NK-92 treated with Interleukin-12 subunit alpha and Interleukin-12 subunit beta, amount 100 ng/mL, for 24 hours (cell line): ENCODE data around the gene SERAC1.
"Not testable (repeated sequence)": the region's sequence is repeated elsewhere in the genome, so short reads cannot be mapped to it uniquely, and the experiment has no call there.

Experiments used
- DNase-seq: peaks from one replicate; lab custom pipeline; 2025; lab: John Stamatoyannopoulos, UW

SERAC1 gene

DNA sequence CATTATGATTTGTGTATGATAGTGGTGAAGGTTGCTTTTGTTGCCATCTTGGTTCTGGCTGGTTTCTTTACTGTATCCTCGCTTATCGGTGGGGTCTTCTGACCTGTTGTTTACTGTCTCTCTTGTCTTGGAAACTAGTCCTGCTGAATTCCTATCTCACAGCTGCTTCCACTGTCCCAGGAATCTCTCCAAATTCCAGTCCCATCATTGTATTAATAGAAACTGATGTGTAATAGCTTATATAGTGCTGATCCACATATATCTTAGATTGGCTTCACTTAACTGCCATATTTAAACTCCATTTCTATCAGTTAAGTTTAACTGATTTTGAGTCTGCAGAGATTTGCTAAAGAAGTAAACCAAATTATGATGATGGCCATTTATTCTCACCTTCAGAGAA is 6.0 kb upstream of the SERAC1 start:
- no peak for DNase-seq

- no peak for DNase-seq
Observed at GRCh38 chr6:158172001-158172400, 3.9 kb upstream of the SERAC1 start.

DNA sequence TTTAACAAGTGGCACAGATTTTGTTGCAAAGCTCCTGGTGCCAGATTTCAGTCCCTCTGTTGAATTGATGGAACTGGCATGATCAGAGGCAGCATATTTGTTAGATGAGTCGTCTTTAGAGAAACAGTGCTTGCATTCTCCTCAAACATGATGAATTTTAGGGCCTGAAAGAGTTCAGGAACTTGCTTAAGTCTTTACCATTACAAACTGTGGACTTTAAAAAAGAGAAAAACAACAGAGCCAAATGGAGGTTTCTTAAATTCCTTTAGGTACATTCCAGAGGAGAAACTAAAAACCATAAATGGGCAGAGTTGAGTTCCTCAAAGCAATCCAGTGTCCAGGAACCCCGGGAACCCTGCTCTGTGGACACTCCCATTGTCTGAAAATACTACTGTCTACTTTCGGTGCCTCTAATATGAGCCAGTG is 2.6 kb upstream of the SERAC1 start:
- no peak for DNase-seq

DNA sequence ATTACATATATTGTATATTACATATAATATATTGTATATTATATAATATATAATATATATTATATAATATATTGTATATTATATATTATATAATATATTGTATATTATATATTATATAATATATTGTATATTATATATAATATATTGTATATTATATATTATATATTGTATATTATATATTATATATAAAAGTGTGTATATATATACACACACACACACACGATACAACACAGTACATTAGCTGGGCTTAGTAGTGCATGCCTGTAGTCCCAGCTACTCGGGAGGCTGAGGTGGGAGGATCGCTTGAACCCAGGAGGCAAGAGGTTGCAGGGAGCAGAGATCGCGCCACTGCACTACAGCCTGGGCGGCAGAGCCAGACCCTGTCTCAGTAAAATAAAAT is 1.6 kb upstream of the SERAC1 start:
- not testable (repeated sequence) for DNase-seq

DNA sequence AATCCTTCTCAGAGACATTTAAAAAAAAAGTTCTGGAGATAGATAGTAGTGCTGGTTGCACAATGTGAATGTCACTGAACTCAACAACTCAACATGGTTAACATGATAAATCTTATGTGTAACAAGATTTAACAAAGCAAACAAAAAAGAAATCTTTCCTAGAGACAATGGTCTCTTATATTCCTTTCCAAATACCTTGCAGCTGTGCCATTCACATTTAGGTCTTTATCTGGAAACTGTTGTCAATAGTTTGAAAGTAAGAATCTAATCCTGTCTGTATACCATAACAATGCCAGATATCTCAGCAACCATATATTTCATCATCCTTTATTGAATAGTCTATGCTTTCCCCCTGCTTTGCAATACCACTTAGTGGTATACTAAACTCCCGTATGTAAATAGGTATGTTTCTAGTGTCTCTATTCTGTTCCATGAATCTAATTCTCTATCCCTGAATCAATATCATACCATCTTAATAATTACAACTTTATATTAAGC is 2.1 kb downstream of the SERAC1 start:
- no peak for DNase-seq

GRCh38 chr6:158164579-158165170 is 3.4 kb downstream of the SERAC1 start:
- no peak for DNase-seq

- DNase-seq = no peak
Observed at GRCh38 chr6:158161566-158162254, 6.4 kb downstream of the SERAC1 start.

GRCh38 chr6:158160932-158161539 is 7.0 kb downstream of the SERAC1 start:
- DNase-seq = no peak

DNA sequence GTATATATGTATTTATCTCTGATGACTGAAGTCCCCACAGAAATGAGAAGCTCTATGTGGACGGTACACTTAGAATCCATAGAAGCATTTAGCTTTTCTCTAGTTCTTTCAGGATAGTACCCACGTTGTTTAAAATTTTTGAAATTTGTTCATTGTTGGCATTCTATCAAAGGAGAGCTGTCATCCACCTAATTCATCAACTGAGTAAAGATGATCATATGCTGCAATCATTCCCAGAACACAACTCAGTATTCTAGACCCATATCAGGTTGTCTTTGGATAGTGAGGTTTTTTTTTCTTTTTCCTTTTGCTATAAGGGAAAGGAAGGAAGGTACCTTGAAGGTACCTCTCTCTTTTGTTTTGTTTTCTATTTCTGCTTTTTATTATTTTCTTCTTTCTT is 9.3 kb downstream of the SERAC1 start:
- no peak for DNase-seq

- DNase-seq = no peak
Observed at GRCh38 chr6:158158123-158158522, 9.9 kb downstream of the SERAC1 start.

GRCh38 chr6:158157064-158157764 is 10.8 kb downstream of the SERAC1 start:
- DNase-seq = no peak

DNA sequence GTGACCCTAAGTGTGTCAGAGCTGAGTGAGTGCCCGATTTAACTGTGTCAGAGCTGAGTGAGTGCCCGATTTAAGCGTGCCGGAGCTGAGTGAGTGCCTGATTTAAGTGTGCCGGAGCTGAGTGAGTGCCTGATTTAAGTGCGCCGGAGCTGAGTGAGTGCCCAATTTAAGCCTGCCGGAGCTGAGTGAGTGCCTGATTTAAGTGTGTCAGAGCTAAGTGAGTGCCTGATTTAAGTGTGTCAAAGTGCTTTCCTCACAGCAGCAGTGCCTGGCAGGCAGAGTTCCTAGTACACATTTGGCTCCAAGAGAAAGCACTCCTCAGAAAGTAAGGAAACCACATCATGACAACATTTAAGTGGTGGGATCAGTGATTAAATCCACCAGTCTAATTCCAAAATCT is 13.2 kb downstream of the SERAC1 start:
- no peak for DNase-seq

DNA sequence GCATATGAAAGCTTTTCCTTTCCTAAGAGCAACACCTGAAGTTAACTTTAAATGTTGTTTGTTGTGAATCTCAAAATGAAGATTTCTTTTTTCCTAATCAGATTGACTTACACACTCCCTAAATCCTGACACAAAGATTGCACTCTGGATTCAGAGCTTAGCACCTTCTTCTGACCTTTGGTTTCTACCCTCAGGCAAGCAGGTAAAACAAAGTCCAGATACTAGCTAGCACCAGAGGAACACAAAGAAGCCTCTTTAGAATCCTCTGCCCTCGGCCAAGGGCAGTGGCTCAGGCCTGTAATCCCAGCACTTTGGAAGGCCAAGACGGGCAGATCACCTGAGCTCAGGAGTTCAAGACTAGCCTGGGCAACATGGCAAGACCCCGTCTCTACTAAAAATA is 14.5 kb downstream of the SERAC1 start:
- DNase-seq = no peak

DNA sequence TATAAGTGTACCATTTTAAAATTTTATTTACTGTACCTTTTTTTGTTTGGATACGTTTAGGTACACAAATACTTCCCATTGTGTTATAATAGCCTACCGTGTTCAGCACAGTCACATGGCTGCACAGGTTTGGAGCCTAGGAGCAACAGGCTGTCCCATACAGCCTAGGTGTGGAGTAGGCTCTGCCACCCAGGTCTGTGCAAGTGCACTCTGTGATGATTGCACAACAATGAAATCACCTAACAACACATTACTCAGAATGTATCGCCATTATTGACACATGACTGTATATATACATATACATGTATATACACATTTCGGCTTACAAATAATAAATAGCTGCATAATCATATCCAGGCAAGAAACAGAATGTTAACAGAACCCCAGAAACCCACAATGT is 15.4 kb downstream of the SERAC1 start:
- DNase-seq = no peak

DNA sequence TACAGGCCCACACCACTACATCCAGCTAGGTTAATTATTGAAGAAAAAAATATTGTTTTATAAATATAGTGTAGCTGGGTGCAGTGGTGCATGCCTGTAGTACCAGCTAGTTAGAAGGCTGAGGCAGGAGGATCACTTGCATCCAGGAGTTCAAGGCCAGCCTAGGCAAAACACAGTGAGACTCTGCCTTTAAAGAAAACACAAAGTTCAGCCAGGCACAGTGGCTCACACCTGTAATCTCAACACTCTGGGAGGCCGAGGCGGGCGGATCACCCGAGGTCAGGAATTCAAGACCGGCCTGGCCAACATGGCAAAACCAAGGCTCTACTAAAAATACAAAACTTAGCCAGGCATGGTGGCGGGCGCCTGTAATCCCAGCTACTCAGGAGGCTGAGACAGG is 16.0 kb downstream of the SERAC1 start:
- DNase-seq = not testable (repeated sequence)

- no peak for DNase-seq
Observed at GRCh38 chr6:158150701-158151100, 17.4 kb downstream of the SERAC1 start.

GRCh38 chr6:158149641-158150040 is 18.4 kb downstream of the SERAC1 start:
- DNase-seq = no peak

- no peak for DNase-seq
Observed at GRCh38 chr6:158143700-158144099, 24.4 kb downstream of the SERAC1 start.

DNA sequence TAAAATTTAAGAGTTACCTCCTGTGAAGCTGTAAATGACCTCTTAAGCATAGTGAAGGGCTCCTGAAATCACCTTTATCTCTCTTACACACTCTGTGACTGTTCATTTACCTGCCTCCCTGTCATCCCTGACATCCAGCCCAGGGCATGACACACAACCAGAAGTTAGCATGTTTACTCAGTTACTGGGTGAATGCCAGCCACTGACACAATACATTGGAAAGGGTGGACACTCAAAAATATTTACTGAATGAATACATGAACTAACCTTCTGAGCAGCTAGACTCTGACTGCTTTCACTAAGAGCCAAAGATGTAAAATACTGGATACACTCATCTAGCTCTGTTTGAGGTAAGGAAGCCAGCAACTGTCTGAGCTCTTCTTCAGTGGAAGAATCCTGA is 25.3 kb downstream of the SERAC1 start:
- DNase-seq = no peak

DNA sequence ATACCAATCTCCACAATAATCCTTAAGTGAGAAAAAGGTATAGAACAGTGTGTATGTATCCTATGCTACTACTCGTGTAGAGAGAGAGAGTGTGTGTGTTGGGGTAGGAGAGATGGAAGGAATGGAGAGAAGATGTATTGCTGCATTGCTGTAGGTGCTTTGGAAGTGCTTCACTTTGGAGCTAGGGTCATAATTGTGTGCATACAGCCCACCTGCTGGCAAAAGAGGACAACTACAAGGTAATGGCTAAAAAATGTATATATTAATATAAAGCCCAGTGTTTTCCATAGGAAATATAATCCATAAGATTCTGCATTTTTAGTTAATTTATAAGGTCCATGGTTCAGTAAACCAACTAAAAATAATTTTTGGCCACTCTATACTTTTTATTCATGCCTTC is 36.1 kb downstream of the SERAC1 start:
- no peak for DNase-seq

- DNase-seq = no peak
Observed at GRCh38 chr6:158125271-158125670, 42.8 kb downstream of the SERAC1 start.

GRCh38 chr6:158124288-158124687 is 43.8 kb downstream of the SERAC1 start:
- no peak for DNase-seq

DNA sequence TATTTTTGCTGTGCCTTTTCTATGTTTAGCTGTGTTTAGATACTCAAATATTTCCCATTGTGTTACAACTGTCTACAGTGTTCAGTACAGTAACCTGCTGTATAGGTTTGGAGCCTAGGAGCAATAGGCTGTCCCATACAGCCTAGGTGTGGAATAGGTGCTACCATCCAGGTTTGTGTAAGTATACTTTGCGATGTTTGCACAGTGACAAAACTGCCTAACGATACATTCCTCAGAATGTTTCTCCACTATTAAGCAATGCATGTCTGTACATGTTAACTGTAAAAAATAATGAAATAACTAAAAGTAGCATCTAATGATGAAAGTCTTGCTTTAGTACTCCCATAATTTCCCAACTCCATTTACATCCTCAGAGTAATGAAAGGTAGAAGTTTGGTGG is 46.0 kb downstream of the SERAC1 start:
- DNase-seq = no peak
